Motor neuron (in vitro differentiated cells): ENCODE results near the gene EXOC3. TPM values are rescaled to one million over a fixed set of nuclear protein-coding genes. Genes with fewer than 3 reads are reported as not detected.

ENCODE experiments used
- ATAC-seq, 8 experiments: fragments of 200-7000 bp; cut with Tn5 transposase; replicated peaks in 6 of 8; 2 replicates each; pipeline ENCODE4 v1.8.0; 2021; ENCODE audit warnings: mild to moderate bottlenecking in 8 of 8, moderate library complexity in 8 of 8
- H3K27ac ChIP-seq, 2 donors: fragments of 250-450 bp; sonication (Bioruptor Pico); 2 replicates each; pipeline ENCODE4 v1.9.0; 2021; ENCODE audit warnings: antibody characterized with exemption in 2 of 2, mild to moderate bottlenecking in 2 of 2, moderate library complexity in 1 of 2
- H3K4me1 ChIP-seq, 2 donors: fragments of 250-450 bp; sonication (Bioruptor Pico); replicated peaks in 1 of 2; 2 replicates each; pipeline ENCODE4 v1.6.1; 2021; ENCODE audit warnings: antibody characterized with exemption in 2 of 2, mild to moderate bottlenecking in 2 of 2, moderate library complexity in 1 of 2
- H3K4me3 ChIP-seq, 5 donors: fragments of 250-450 bp; sonication (Bioruptor Pico); 2 replicates each; pipeline ENCODE4 v1.9.0; 2021; ENCODE audit warnings: antibody characterized with exemption in 5 of 5, mild to moderate bottlenecking in 5 of 5, moderate library complexity in 4 of 5
- WGBS, 10 experiments: fragments of 450-650 bp; shearing (Covaris generic); methylation state at CpG; one replicate each; pipeline ENCODE4 v1.0.0; 2022; 5-methylcytosine and 5-hydroxymethylcytosine counted together
- in situ Hi-C, 9 experiments: fragments of 400-800 bp; cut with MboI; loops; one replicate each; pipeline ENCODE4 v1.15.0; 2021; ENCODE audit warnings: low sequenced_read_pairs in 9 of 9, low pct_unique_long_range_greater_than_20kb in 2 of 9; ENCODE audit not compliant: unreplicated experiment in 9 of 9
- total RNA-seq, 8 experiments: library from RNA; unstranded; fragments of 300-600 nt; gene quantifications; 2 replicates each; pipeline versions ENCODE4 v1.2.3 to v1.2.4, GENCODE V29; 2022

EXOC3 gene
- total RNA-seq, 8 experiments from 2014 or later = 17.1 to 69.6 (median 25.0) TPM

DNA sequence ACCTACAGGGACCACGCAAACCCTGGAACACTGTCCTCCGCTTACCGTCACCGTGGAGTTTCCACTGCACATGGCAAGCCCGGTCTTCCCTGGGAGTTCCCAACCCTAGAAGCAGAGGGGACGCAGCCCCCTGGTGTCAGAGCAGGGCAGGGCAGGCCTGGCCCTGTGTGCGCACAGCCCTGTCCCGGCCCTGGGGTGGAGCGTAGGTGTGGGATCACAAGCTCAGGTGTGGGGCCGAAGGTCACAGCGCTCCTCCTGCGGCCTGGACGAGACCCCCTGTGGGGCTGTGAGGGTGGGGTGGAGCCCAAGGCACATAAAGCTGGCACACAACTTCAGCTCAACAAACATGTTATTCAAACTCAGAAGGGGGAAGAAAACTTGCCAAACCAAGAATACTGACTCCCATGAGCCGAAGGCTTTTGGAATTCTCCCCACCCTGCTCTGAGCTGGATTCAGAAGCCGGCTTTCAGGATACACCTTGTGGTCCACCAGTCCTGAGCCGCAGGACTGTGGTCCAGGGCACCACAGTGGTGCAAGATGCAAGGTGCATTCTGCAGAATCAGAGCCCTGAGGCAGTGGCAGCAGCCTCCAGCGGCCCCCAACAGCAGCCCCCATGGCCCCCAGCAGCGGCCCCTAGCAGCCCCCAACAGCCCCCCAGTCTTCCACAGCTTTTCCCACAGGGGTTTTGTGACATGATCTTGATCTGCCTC is 11.8 kb upstream of the EXOC3 start:
- Histone ChIP-seq H3K27ac (no peak overlapping the region), H3K4me3 (no peak overlapping the region), H3K4me1 (peaks cover 5 to 10% of the 10 kb centered on the region in 2 donors)
- 10 to 100% (median 53%) methylated on average over 1 to 6 of the region's 18 CpGs; no CpG with 5 or more reads in 4 of the 10 experiments for WGBS, 10 experiments
- in situ Hi-C loops = loop anchor here in 2 of 9 experiments (10.0 kb wide), 1 partner anchor 106 kb away; the partner anchor contains the start of gene AHRR (in 2 of the 2)
- ATAC-seq = peak; percentile 32 to 95 (median 87)

DNA sequence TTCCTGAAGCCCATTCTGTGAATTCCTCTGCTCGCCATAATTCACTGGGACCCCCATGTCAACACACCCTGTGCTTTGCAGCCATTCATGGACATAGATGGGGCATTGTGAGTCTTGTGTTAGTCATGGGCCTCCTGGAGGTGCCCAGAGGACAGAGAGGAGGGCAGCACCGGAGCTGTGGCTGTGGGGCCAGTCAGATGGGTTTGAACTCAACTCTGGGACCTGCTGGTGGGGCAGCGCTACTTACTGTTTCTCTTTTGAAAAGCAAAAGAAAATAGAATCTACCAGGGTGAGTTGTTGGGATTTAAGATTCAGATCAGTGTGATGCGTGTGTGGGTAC is 11.3 kb upstream of the EXOC3 start:
- in situ Hi-C loops = loop anchor here in 2 of 9 experiments (10.0 kb wide), 1 partner anchor 107 kb away; the partner anchor contains the start of gene AHRR (in 2 of the 2)
- WGBS, 10 experiments = 75 to 100% (median 100%) methylated on average over 1 to 3 of the region's 4 CpGs; no CpG with 5 or more reads in 2 of the 10 experiments
- peaks cover 5 to 10% of the 10 kb centered on the region in 2 donors for H3K4me1 ChIP-seq
- ATAC-seq = no peak
- no peak overlapping the region for H3K27ac ChIP-seq
- no peak overlapping the region for H3K4me3 ChIP-seq

DNA sequence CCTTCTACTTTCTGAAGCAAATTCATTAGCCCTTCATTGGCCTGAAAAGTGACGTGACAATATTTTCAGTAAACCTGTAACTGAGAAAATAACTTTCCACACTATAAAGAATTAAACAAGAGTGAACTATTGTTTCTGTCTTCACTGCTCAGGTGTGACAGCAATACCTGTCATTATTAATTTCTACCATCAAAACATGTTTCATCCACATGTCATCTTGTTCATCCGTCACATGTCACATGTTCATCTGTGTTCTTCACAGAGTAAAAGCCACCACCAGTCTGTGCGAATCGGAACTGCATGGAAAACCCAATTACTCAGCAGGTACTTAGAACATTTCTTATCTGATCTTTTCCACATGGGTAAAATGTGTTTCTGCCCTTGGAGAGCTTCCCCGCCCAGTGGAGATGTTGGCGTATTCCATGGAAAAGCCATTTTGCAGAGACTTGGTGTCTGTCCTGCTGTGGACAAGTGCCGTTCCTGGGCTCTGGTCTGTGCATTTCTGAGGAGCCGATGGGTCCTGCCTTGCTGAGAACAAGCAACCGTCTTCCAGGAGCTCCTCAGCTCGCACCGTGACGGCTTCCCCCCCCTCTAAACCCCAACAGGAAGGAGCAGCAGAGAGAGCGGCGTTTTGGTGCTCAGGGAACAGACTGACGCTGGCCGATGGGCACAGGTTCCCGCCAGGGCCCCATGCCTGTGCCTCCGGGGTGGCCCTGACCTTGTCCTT is 10.6 kb upstream of the EXOC3 start:
- no peak overlapping the region for H3K4me3 ChIP-seq
- peaks cover 5 to 10% of the 10 kb centered on the region in 2 donors for H3K4me1 ChIP-seq
- 57 to 100% (median 81%) methylated on average over 1 to 9 of the region's 18 CpGs for WGBS, 10 experiments
- in situ Hi-C loops = loop anchor here in 2 of 9 experiments (10.0 kb wide), 1 partner anchor 108 kb away; the partner anchor contains the start of gene AHRR (in 2 of the 2)
- no peak overlapping the region for H3K27ac ChIP-seq
- no peak for ATAC-seq

GRCh38 chr5:432928-433791 is 9.8 kb upstream of the EXOC3 start:
- H3K4me1 ChIP-seq = peaks cover 5 to 10% of the 10 kb centered on the region in 2 donors
- no peak overlapping the region for H3K27ac ChIP-seq
- no peak overlapping the region for H3K4me3 ChIP-seq
- peak in 5 of 8 experiments; percentile 2 to 48 (median 39) for ATAC-seq
- in situ Hi-C loops = loop anchor here in 2 of 9 experiments (10.0 kb wide), 1 partner anchor 108 kb away; the partner anchor contains the start of gene AHRR (in 2 of the 2)
- 20 to 100% (median 73%) methylated on average over 1 to 12 of the region's 23 CpGs; no CpG with 5 or more reads in 4 of the 10 experiments for WGBS, 10 experiments

DNA sequence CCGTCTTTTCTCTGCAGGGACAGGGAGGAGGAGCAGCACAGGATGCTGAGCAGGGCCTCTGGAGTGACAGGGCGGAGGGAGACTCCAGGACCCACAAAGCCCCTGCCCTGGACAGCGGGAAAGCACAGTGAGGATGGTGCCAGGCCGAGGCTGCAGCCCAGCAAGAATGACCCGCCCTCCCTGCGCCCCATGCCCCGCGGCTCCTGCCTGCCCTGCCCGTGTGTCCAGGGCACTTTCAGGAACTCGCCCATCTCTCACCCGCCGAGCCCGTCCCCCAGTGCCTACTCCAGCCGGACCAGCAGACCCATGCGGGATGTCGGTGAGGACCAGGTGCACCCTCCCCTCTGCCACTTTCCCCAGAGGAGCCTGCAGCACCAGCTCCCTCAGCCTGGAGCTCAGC is 9.1 kb upstream of the EXOC3 start:
- WGBS, 10 experiments = 80 to 100% methylated on average over 1 to 2 of the region's 16 CpGs; no CpG with 5 or more reads in 8 of the 10 experiments
- in situ Hi-C loops = loop anchor here in 2 of 9 experiments (10.0 kb wide), 1 partner anchor 109 kb away; the partner anchor contains the start of gene AHRR (in 2 of the 2)
- peak in 1 of 8 experiments; percentile 34 for ATAC-seq
- Histone ChIP-seq H3K4me1 (peaks cover 5 to 10% of the 10 kb centered on the region in 2 donors), H3K27ac (no peak overlapping the region), H3K4me3 (no peak overlapping the region)

GRCh38 chr5:434443-435146 is 8.4 kb upstream of the EXOC3 start:
- ATAC-seq = no peak
- Histone ChIP-seq H3K27ac (no peak overlapping the region), H3K4me3 (no peak overlapping the region), H3K4me1 (peaks cover 5 to 10% of the 10 kb centered on the region in 2 donors)
- 80 to 100% (median 90%) methylated on average over 1 to 7 of the region's 26 CpGs; no CpG with 5 or more reads in 5 of the 10 experiments for WGBS, 10 experiments
- in situ Hi-C loops = loop anchor here in 2 of 9 experiments (10.0 kb wide), 1 partner anchor 110 kb away; the partner anchor contains the start of gene AHRR (in 2 of the 2)

- 69 to 100% (median 88%) methylated on average over 1 to 17 of the region's 27 CpGs for WGBS, 10 experiments
Observed at GRCh38 chr5:435156-435790, 7.7 kb upstream of the EXOC3 start.

DNA sequence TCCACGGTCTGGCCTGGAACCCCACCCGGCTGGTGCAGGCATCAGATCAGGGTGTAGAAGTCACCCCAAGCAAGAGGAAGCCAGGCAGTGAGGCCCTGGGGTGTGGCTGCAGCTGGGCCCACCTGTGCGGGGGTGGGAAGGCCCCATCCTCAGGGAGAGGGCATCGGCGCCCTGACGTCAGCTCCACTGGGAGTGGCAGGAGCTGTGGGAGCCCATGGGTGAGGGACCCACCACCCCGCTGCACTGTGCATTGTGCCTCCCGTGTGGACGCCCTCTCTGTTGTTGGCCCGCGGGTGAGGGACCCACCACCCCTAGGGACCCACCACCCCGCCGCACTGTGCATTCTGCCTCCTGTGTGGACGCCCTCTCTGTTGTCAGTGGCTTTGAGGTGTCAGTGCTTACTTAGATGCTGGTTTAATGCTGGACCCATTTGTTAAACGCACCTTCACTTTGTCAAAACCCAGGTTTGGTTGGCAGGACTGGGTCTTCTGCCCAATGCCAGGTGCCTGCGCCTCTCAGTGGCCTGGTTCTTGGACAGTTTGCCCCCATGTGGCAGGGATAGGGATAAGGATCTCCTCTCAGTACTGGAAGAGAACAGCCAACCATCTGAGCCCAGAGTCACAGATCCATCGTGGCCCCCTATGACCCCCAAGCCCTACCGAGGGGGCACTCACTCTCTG is 6.9 kb upstream of the EXOC3 start:
- 48 to 76% (median 70%) methylated on average over 2 to 7 of the region's 18 CpGs; no CpG with 5 or more reads in 4 of the 10 experiments for WGBS, 10 experiments
- peak in 6 of 8 experiments; percentile 23 to 64 (median 38) for ATAC-seq
- in situ Hi-C loops = loop anchor here in 2 of 9 experiments (10.0 kb wide), 1 partner anchor 111 kb away; the partner anchor contains the start of gene AHRR (in 2 of the 2)
- peaks cover 0 to under 1% of the 10 kb centered on the region in 2 donors for H3K4me1 ChIP-seq
- H3K4me3 ChIP-seq = no peak overlapping the region
- no peak overlapping the region for H3K27ac ChIP-seq

More at GRCh38 chr5:435156-435790, 7.7 kb upstream of the EXOC3 start:
- ATAC-seq = no peak
- in situ Hi-C loops = loop anchor here in 2 of 9 experiments (10.0 kb wide), 1 partner anchor 110 kb away; the partner anchor contains the start of gene AHRR (in 2 of the 2)
- no peak overlapping the region for H3K27ac ChIP-seq
- H3K4me3 ChIP-seq = no peak overlapping the region
- peaks cover 5 to 8% of the 10 kb centered on the region in 2 donors for H3K4me1 ChIP-seq

GRCh38 chr5:436641-436975 is 6.4 kb upstream of the EXOC3 start:
- WGBS, 10 experiments = 40 to 83% (median 51%) methylated on average over 1 to 3 of the region's 5 CpGs; no CpG with 5 or more reads in 6 of the 10 experiments
- Histone ChIP-seq H3K4me3 (no peak overlapping the region), H3K27ac (no peak overlapping the region), H3K4me1 (peaks cover 0 to under 1% of the 10 kb centered on the region in 2 donors)
- no peak for ATAC-seq
- in situ Hi-C loops = loop anchor here in 2 of 9 experiments (10.0 kb wide), 1 partner anchor 112 kb away; the partner anchor contains the start of gene AHRR (in 2 of the 2)

DNA sequence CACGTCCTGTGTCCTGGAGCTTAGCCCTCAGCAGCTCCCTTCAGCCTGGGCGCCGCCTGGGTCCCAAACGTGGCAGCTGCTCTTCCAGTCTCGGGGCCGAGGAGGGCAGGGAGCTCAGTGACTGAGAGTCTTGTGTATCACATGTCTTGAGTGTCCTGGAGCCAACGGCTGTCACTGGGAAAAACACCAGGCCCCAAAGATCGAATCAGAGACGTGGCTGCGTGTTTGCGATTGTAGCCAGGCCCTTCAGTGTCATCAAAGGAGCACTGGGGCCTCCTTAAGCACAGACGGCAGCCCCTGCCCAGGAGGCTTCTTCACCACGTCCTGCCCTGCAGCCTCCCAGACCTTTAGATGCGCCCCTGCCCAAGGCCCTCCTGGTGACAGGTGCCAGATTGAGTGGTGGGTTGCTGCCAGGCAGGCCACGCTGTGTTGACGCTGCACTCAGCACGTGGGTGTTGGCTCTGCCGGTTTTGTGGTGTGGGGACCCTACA is 5.7 kb upstream of the EXOC3 start:
- in situ Hi-C loops = loop anchor here in 2 of 9 experiments (10.0 kb wide), 1 partner anchor 113 kb away; the partner anchor contains the start of gene AHRR (in 2 of the 2)
- Histone ChIP-seq H3K4me3 (no peak overlapping the region), H3K27ac (no peak overlapping the region), H3K4me1 (peaks cover 5 to 8% of the 10 kb centered on the region in 2 donors)
- no peak for ATAC-seq
- 32 to 87% (median 74%) methylated on average over 1 to 6 of the region's 18 CpGs; no CpG with 5 or more reads in 4 of the 10 experiments for WGBS, 10 experiments
